HepG2 (cell line): Measurements from ENCODE around the gene TCL1A.

Experiments used
- FOXK1 ChIP-seq: sonication (generic); formaldehyde crosslinking; IDR thresholded peaks from 2 replicates; pipeline ENCODE4 v1.4.0; 2020; ENCODE audit warnings: low read depth, missing genetic modification reagents, borderline replicate concordance
- GATAD2A ChIP-seq: IDR thresholded peaks from 2 replicates; pipeline ENCODE4 v1.6.1; 2016
- JUNB ChIP-seq: sonication (generic); formaldehyde crosslinking; IDR thresholded peaks from 2 replicates; pipeline ENCODE4 v1.8.0; 2022; ENCODE audit warnings: missing genetic modification reagents, mild to moderate bottlenecking, borderline replicate concordance
- MZF1 ChIP-seq: sonication (generic); formaldehyde crosslinking; IDR thresholded peaks from 2 replicates; pipeline ENCODE4 v1.8.1; 2023; ENCODE audit warnings: mild to moderate bottlenecking, missing genetic modification reagents, borderline replicate concordance
- PBX3 ChIP-seq: sonication (generic); formaldehyde crosslinking; IDR thresholded peaks from 2 replicates; pipeline ENCODE4 v1.8.1; 2023; ENCODE audit warnings: missing genetic modification reagents, inconsistent platforms, borderline replicate concordance
- POLR2A ChIP-seq, 2 experiments: IDR thresholded peaks; 2 replicates each; pipeline ENCODE4 v1.6.1; 2011; ENCODE audit warnings: low read depth in 2 of 2, low read length in 2 of 2, mild to moderate bottlenecking in 1 of 2, moderate library complexity in 1 of 2; ENCODE audit not compliant: insufficient read depth in 1 of 2
- RFX5 ChIP-seq: IDR thresholded peaks from 2 replicates; pipeline ENCODE4 v1.6.1; 2011; ENCODE audit warnings: low read depth, low read length, improper control_type of control experiment
- RXRA ChIP-seq: sonication (generic); formaldehyde crosslinking; IDR thresholded peaks from 2 replicates; pipeline ENCODE4 v1.5.1; 2020; ENCODE audit warnings: missing genetic modification reagents
- ZNF589 ChIP-seq: sonication (generic); formaldehyde crosslinking; conservative IDR thresholded peaks from 2 replicates; pipeline ENCODE4 v1.8.0; 2022; ENCODE audit warnings: mild to moderate bottlenecking, moderate library complexity, missing genetic modification reagents
- TF ChIP-seq, protein P1 (sequence below): sonication (generic); formaldehyde crosslinking; IDR thresholded peaks from 2 replicates; pipeline ENCODE4 v1.5.0; 2020; ENCODE audit warnings: mild to moderate bottlenecking, missing genetic modification reagents, moderate library complexity

- TF ChIP-seq JUNB (CRISPR knock-in tag) (no peak), PBX3 (no peak), FOXK1 (CRISPR knock-in tag) (no peak), ZNF589 (CRISPR knock-in tag) (no peak), RFX5 (no peak), MZF1 (CRISPR knock-in tag) (no peak), RXRA (CRISPR knock-in tag) (no peak), POLR2A (IDR thresholded peaks at IDR 0.05; ENCODE audit: insufficient read depth in 1 of 2, low read depth in 2 of 2, low read length in 2 of 2) (no peak), GATAD2A (no peak)
- TF ChIP-seq, protein P1, sequence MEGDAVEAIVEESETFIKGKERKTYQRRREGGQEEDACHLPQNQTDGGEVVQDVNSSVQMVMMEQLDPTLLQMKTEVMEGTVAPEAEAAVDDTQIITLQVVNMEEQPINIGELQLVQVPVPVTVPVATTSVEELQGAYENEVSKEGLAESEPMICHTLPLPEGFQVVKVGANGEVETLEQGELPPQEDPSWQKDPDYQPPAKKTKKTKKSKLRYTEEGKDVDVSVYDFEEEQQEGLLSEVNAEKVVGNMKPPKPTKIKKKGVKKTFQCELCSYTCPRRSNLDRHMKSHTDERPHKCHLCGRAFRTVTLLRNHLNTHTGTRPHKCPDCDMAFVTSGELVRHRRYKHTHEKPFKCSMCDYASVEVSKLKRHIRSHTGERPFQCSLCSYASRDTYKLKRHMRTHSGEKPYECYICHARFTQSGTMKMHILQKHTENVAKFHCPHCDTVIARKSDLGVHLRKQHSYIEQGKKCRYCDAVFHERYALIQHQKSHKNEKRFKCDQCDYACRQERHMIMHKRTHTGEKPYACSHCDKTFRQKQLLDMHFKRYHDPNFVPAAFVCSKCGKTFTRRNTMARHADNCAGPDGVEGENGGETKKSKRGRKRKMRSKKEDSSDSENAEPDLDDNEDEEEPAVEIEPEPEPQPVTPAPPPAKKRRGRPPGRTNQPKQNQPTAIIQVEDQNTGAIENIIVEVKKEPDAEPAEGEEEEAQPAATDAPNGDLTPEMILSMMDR (CRISPR knock-in tag) = no peak
Measured at GRCh38 chr14:95685978-95686922, 27.7 kb downstream of the TCL1A start, which contains the start of gene TCL1B.
